Measurements from ENCODE around the gene SPTLC3.

Gene SPTLC3

GRCh38 chr20:13101706-13102105 lies 92.9 kb downstream of the SPTLC3 start:
- DNase-seq: no peak

- DNase-seq: no peak
These were observed 93.5 kb downstream of the SPTLC3 start for GRCh38 chr20:13102237-13102636.

GRCh38 chr20:13102694-13103093 lies 93.9 kb downstream of the SPTLC3 start:
- no peak for DNase-seq

- no peak for DNase-seq
These were observed 96.3 kb downstream of the SPTLC3 start for GRCh38 chr20:13105039-13105438.

GRCh38 chr20:13105864-13106457 lies 97.2 kb downstream of the SPTLC3 start:
- peak; percentile 12 for DNase-seq

- no peak for DNase-seq
These were observed 100.9 kb downstream of the SPTLC3 start for GRCh38 chr20:13109658-13110057.

GRCh38 chr20:13110796-13111195 lies 102.0 kb downstream of the SPTLC3 start:
- no peak for DNase-seq

GRCh38 chr20:13111249-13111911 lies 102.6 kb downstream of the SPTLC3 start:
- DNase-seq: no peak

- DNase-seq: no peak
These were observed 105.0 kb downstream of the SPTLC3 start for GRCh38 chr20:13113731-13114130.

GRCh38 chr20:13117200-13117599 lies 108.4 kb downstream of the SPTLC3 start:
- no peak for DNase-seq

- DNase-seq: no peak
These were observed 109.9 kb downstream of the SPTLC3 start for GRCh38 chr20:13118676-13119075.

- peak; percentile 52 for DNase-seq
These were observed 110.8 kb downstream of the SPTLC3 start for GRCh38 chr20:13119583-13119982.

GRCh38 chr20:13120471-13120870 lies 111.7 kb downstream of the SPTLC3 start:
- DNase-seq: no peak

- no peak for DNase-seq
These were observed 113.2 kb downstream of the SPTLC3 start for GRCh38 chr20:13121840-13122515.

- DNase-seq: no peak
These were observed 116.7 kb downstream of the SPTLC3 start for GRCh38 chr20:13125486-13125885.

- no peak for DNase-seq
These were observed 119.4 kb downstream of the SPTLC3 start for GRCh38 chr20:13128173-13128572.

- no peak for DNase-seq
These were observed 121.4 kb downstream of the SPTLC3 start for GRCh38 chr20:13130061-13130706.

- DNase-seq: no peak
These were observed 121.9 kb downstream of the SPTLC3 start for GRCh38 chr20:13130707-13131103.

GRCh38 chr20:13131688-13132087 lies 122.9 kb downstream of the SPTLC3 start:
- no peak for DNase-seq

- no peak for DNase-seq
These were observed 130.8 kb downstream of the SPTLC3 start for GRCh38 chr20:13139459-13140150.

- DNase-seq: no peak
These were observed 131.4 kb downstream of the SPTLC3 start for GRCh38 chr20:13140201-13140600.

- DNase-seq: no peak
These were observed 132.0 kb downstream of the SPTLC3 start for GRCh38 chr20:13140775-13141174.

GRCh38 chr20:13141546-13141945 lies 132.8 kb downstream of the SPTLC3 start:
- DNase-seq: peak; percentile 53

All from NCI-H1694 (cell line).